Measurements from ENCODE around the gene PLOD2. TPM values are rescaled to one million over a fixed set of nuclear protein-coding genes. Genes with fewer than 3 reads are reported as not detected.

PLOD2 gene
- total RNA-seq, 4 donors from 2014 or later: 4.4 to 11.6 (median 10.1) TPM

DNA sequence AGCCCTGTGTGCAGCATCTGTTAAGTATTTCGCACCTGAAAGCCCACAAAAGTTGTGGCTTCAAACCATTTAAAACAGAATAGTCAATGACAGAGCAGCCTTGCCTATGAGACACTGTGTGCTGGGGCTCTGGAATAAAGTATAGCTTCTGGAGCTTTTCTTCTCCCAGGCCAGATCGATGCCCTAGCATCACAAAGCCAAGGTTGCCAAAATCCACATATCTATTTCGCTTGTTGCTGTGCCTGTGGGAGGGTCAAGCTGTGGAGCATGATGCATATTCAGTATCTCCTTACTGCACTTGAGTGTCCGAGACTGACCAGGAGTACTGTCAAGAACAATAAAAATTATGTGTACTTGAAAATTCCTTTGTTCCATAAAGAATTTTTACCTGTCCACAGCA lies 7.6 kb downstream of the PLOD2 start:
- H3K4me3 ChIP-seq (ENCODE audit: low read depth, poor library complexity, severe bottlenecking): no peak overlapping the region
- intact Hi-C loops (cut with DNase I; ENCODE audit: low total_unique reads): no loop called here
- DNase-seq (ENCODE audit: low spot score in 2 of 2): no peak
- 90 to 91% methylated on average over 4 of the region's 4 CpGs for WGBS, 2 donors
- TF ChIP-seq, protein P1, sequence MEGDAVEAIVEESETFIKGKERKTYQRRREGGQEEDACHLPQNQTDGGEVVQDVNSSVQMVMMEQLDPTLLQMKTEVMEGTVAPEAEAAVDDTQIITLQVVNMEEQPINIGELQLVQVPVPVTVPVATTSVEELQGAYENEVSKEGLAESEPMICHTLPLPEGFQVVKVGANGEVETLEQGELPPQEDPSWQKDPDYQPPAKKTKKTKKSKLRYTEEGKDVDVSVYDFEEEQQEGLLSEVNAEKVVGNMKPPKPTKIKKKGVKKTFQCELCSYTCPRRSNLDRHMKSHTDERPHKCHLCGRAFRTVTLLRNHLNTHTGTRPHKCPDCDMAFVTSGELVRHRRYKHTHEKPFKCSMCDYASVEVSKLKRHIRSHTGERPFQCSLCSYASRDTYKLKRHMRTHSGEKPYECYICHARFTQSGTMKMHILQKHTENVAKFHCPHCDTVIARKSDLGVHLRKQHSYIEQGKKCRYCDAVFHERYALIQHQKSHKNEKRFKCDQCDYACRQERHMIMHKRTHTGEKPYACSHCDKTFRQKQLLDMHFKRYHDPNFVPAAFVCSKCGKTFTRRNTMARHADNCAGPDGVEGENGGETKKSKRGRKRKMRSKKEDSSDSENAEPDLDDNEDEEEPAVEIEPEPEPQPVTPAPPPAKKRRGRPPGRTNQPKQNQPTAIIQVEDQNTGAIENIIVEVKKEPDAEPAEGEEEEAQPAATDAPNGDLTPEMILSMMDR (IDR thresholded peaks at IDR 0.05): no peak
- TF ChIP-seq POLR2A (IDR thresholded peaks at IDR 0.05): no peak

- no peak for TF ChIP-seq POLR2A (IDR thresholded peaks at IDR 0.05)
- TF ChIP-seq, protein P1 (IDR thresholded peaks at IDR 0.05): no peak
- DNase-seq (ENCODE audit: low spot score in 2 of 2): peak in 1 of 2 donors; percentile 67
- no peak overlapping the region for H3K4me3 ChIP-seq (ENCODE audit: low read depth, poor library complexity, severe bottlenecking)
- intact Hi-C loops (cut with DNase I; ENCODE audit: low total_unique reads): no loop called here
- WGBS, 2 donors: 75 to 89% methylated on average over 6 of the region's 6 CpGs
Measured at GRCh38 chr3:146152834-146153233, 8.2 kb downstream of the PLOD2 start.

- intact Hi-C loops (cut with DNase I; ENCODE audit: low total_unique reads): no loop called here
- 93 to 94% methylated on average over 1 of the region's 1 CpG for WGBS, 2 donors
- TF ChIP-seq POLR2A (IDR thresholded peaks at IDR 0.05): no peak
- TF ChIP-seq, protein P1 (IDR thresholded peaks at IDR 0.05): no peak
- no peak overlapping the region for H3K4me3 ChIP-seq (ENCODE audit: low read depth, poor library complexity, severe bottlenecking)
- no peak for DNase-seq (ENCODE audit: low spot score in 2 of 2)
Measured at GRCh38 chr3:146148468-146148931, 12.5 kb downstream of the PLOD2 start.

DNA sequence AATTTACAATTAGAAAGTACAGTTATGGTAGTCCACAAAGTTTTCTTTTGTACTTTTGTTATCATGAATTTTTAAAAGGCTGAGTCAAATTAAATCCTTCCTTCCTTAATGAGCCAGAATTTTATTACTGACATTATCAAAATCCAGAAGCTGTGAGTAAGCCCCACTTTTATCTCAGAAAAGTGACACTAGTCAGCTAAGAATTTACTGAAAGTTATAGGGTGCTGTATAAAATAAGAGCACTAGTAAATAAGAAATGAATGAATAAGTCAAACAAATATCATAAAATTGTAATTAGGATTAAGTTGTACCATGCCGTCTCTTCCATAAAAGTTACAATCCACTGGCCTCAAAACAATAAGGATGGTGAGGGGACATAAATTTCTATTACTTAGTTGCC lies 15.3 kb downstream of the PLOD2 start:
- WGBS, 2 donors: 95 to 100% methylated on average over 1 of the region's 1 CpG
- DNase-seq (ENCODE audit: low spot score in 2 of 2): no peak
- TF ChIP-seq, protein P1 (IDR thresholded peaks at IDR 0.05): no peak
- no peak for TF ChIP-seq POLR2A (IDR thresholded peaks at IDR 0.05)
- intact Hi-C loops (cut with DNase I; ENCODE audit: low total_unique reads): no loop called here
- no peak overlapping the region for H3K4me3 ChIP-seq (ENCODE audit: low read depth, poor library complexity, severe bottlenecking)

GRCh38 chr3:146142757-146143156 lies 18.2 kb downstream of the PLOD2 start:
- no peak for DNase-seq (ENCODE audit: low spot score in 2 of 2)
- no peak overlapping the region for H3K4me3 ChIP-seq (ENCODE audit: low read depth, poor library complexity, severe bottlenecking)
- 69 to 76% methylated on average over 3 of the region's 3 CpGs for WGBS, 2 donors
- no peak for TF ChIP-seq POLR2A (IDR thresholded peaks at IDR 0.05)
- TF ChIP-seq, protein P1 (IDR thresholded peaks at IDR 0.05): no peak
- intact Hi-C loops (cut with DNase I; ENCODE audit: low total_unique reads): no loop called here

GRCh38 chr3:146139586-146140110 lies 21.3 kb downstream of the PLOD2 start:
- 75 to 78% methylated on average over 3 of the region's 3 CpGs for WGBS, 2 donors
- no peak overlapping the region for H3K4me3 ChIP-seq (ENCODE audit: low read depth, poor library complexity, severe bottlenecking)
- intact Hi-C loops (cut with DNase I; ENCODE audit: low total_unique reads): no loop called here
- DNase-seq (ENCODE audit: low spot score in 2 of 2): no peak
- TF ChIP-seq, protein P1 (IDR thresholded peaks at IDR 0.05): no peak
- no peak for TF ChIP-seq POLR2A (IDR thresholded peaks at IDR 0.05)
